ENCODE measurements around the gene NIPAL4. TPM values are rescaled to one million over a fixed set of nuclear protein-coding genes. Genes with fewer than 3 reads are reported as not detected.

NIPAL4 gene
- polyA plus RNA-seq, 2 of the 4 experiments (the other 2 are of a cell fraction), result 8.6 to 8.9 TPM

DNA sequence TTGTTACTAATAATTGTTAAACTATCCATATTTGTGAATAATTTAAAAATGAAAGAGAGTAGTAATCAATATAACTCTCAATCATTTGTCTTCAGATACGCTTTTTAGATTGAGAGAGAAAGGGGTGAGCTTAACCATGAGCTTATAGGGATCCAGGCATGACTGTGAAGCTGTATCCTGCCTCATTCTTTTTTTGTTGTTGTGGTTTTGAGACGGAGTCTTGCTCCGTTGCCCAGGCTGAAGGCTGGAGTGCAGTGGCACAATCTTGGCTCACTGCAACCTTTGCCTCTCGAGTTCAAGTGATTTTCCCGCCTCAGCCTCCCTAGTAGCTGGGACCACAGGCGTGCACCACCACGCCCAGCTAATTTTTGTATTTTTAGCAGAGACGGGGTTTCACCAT lies 44.0 kb downstream of the NIPAL4 start:
- H3K9me3 ChIP-seq, result no peaks in the 10 kb centered on the region
- no peak overlapping the region for H3K4me2 ChIP-seq
- ChIA-PET POLR2A (no interaction called here), CTCF (interaction anchor here (0.6 to 1.9 kb wide), 5 partner anchors 27 to 325 kb away, joined by 3 to 11 read pairs (median 3); partner anchors contain the start of gene LSM11)
- no peaks in the 10 kb centered on the region for H3K4me1 ChIP-seq
- FAIRE-seq (no peak), ATAC-seq (no peak), DNase-seq (ENCODE audit: low read depth in 1 of 2, low spot score in 1 of 2) (no peak)
- H3K27ac ChIP-seq, result no peak overlapping the region
- H3K4me3 ChIP-seq, result no peak overlapping the region
- TF ChIP-seq ZSCAN20 (CRISPR knock-in tag; IDR thresholded peaks at IDR 0.05) (no peak), MAZ (IDR thresholded peaks at IDR 0.05; ENCODE audit: borderline replicate concordance, low read depth, low read length) (no peak), FOXS1 (CRISPR knock-in tag; IDR thresholded peaks at IDR 0.05) (no peak), CHD4 (IDR thresholded peaks at IDR 0.05; ENCODE audit: borderline replicate concordance) (no peak), ZC3H11A (IDR thresholded peaks at IDR 0.05) (no peak), SREBF2 (IDR thresholded peaks at IDR 0.05) (no peak), RAD21 (conservative IDR thresholded peaks at IDR 0.05 in 1 of 2, IDR thresholded peaks at IDR 0.05 in 1 of 2) (no peak), GATA3 (IDR thresholded peaks at IDR 0.05; ENCODE audit: borderline replicate concordance) (no peak), JUN (IDR thresholded peaks at IDR 0.05) (no peak), RFX5 (IDR thresholded peaks at IDR 0.05) (no peak)
- WGBS (ENCODE audit: missing lambda C conversion rate), result 88% methylated on average over 8 of the region's 8 CpGs

DNA sequence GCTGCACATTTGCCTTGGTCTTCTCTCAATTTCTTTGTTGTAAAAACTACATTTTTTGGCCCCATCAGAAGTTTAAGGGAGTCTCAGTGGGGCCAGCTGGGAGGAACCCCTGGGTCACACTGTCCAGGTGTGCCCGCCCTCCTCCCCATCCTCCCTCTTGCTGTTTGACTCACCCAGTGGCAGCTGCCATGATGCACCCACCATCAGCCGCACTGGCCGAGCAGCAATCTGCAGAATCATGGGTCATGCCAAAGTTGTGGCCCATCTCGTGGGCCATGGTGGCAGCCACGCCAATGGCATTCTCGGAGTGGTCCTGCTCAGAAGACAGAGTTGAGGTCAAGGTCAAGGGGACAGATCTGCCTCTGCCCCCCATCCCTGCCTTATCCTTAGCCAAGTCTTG lies 45.5 kb downstream of the NIPAL4 start:
- Histone ChIP-seq H3K4me3 (no peak overlapping the region), H3K9me3 (no peaks in the 10 kb centered on the region), H3K27ac (no peak overlapping the region), H3K4me2 (no peak overlapping the region), H3K4me1 (no peaks in the 10 kb centered on the region)
- no peak for DNase-seq (ENCODE audit: low read depth in 1 of 2, low spot score in 1 of 2)
- ATAC-seq, result no peak
- POLR2A ChIA-PET, result no interaction called here
- 91% methylated on average over 5 of the region's 6 CpGs for WGBS (ENCODE audit: missing lambda C conversion rate)
- FAIRE-seq, result no peak
- no peak for TF ChIP-seq JUN (IDR thresholded peaks at IDR 0.05)
- no peak for TF ChIP-seq HOXB5 (CRISPR knock-in tag; IDR thresholded peaks at IDR 0.05)
- TF ChIP-seq EHF (CRISPR knock-in tag; IDR thresholded peaks at IDR 0.05), result no peak
- no peak for TF ChIP-seq CBX8 (IDR thresholded peaks at IDR 0.05)
- no peak for TF ChIP-seq RFX5 (IDR thresholded peaks at IDR 0.05)
- no peak for TF ChIP-seq POLR2A (IDR thresholded peaks at IDR 0.05; ENCODE audit: low read length)
- no peak for TF ChIP-seq ESRRA (IDR thresholded peaks at IDR 0.05; ENCODE audit: borderline replicate concordance, low read length)
- TF ChIP-seq EHMT2 (IDR thresholded peaks at IDR 0.05; ENCODE audit: low read depth), result no peak
- CTCF ChIA-PET, result interaction anchor here (0.6 to 1.3 kb wide), 2 partner anchors 164 to 238 kb away, joined by 3 read pairs; no protein-coding TSS in a partner anchor

DNA sequence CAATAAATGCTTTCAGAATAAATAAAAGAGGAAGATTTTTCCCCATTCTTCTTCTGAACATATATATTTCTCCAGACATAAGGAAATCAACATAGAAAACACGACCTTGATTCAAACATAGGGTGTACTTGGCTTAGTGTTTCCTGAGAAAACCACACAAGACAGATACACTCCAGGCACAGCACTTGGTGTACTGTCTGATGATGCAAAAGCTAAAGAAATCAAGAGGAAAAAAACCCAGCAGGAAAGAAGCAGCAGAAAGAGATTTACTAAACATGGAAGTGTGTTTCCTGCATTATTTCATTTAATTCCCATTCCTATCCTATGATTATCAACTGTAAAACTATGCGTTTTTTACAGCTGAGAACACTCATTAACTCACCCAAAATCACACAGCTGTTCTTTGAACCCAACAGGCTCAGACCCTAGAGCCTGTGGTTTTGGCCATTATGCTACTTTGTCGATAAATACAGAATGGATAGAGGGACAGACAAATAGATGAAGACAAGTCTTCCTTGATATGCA lies 46.1 kb downstream of the NIPAL4 start:
- CTCF ChIA-PET, result interaction anchor here (0.9 to 1.3 kb wide), 2 partner anchors 178 to 237 kb away, joined by 3 to 4 read pairs; no protein-coding TSS in a partner anchor
- TF ChIP-seq MAFK (IDR thresholded peaks at IDR 0.05; ENCODE audit: partially characterized antibody) (no peak), TFCP2L1 (CRISPR knock-in tag; IDR thresholded peaks at IDR 0.05) (no peak), CBX8 (IDR thresholded peaks at IDR 0.05) (no peak), RCOR1 (IDR thresholded peaks at IDR 0.05; ENCODE audit: low read depth, low read length) (no peak), HEYL (CRISPR knock-in tag; IDR thresholded peaks at IDR 0.05) (no peak), SREBF2 (IDR thresholded peaks at IDR 0.05) (no peak), HOXB5 (CRISPR knock-in tag; IDR thresholded peaks at IDR 0.05) (no peak), KDM1A (IDR thresholded peaks at IDR 0.05; ENCODE audit: low read depth) (no peak), ZSCAN20 (CRISPR knock-in tag; IDR thresholded peaks at IDR 0.05) (no peak), FOSL2 (IDR thresholded peaks at IDR 0.05) (no peak), FOSL2 (CRISPR knock-in tag; IDR thresholded peaks at IDR 0.05) (no peak), CBX2 (IDR thresholded peaks at IDR 0.05; ENCODE audit: borderline replicate concordance, low read depth) (no peak), MYC (IDR thresholded peaks at IDR 0.05; ENCODE audit: borderline replicate concordance, low read length) (no peak), ZNF302 (CRISPR knock-in tag; IDR thresholded peaks at IDR 0.05) (no peak)
- TF ChIP-seq, protein P1, sequence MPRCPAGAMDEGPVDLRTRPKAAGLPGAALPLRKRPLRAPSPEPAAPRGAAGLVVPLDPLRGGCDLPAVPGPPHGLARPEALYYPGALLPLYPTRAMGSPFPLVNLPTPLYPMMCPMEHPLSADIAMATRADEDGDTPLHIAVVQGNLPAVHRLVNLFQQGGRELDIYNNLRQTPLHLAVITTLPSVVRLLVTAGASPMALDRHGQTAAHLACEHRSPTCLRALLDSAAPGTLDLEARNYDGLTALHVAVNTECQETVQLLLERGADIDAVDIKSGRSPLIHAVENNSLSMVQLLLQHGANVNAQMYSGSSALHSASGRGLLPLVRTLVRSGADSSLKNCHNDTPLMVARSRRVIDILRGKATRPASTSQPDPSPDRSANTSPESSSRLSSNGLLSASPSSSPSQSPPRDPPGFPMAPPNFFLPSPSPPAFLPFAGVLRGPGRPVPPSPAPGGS (IDR thresholded peaks at IDR 0.05), result no peak
- TF ChIP-seq, protein P2, sequence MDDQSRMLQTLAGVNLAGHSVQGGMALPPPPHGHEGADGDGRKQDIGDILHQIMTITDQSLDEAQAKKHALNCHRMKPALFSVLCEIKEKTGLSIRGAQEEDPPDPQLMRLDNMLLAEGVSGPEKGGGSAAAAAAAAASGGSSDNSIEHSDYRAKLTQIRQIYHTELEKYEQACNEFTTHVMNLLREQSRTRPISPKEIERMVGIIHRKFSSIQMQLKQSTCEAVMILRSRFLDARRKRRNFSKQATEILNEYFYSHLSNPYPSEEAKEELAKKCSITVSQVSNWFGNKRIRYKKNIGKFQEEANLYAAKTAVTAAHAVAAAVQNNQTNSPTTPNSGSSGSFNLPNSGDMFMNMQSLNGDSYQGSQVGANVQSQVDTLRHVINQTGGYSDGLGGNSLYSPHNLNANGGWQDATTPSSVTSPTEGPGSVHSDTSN (IDR thresholded peaks at IDR 0.05), result no peak
- POLR2A ChIA-PET, result no interaction called here
- Histone ChIP-seq H3K27ac (no peak overlapping the region), H3K4me2 (no peak overlapping the region), H3K4me1 (peaks cover 4% of the 10 kb centered on the region), H3K4me3 (no peak overlapping the region), H3K9me3 (no peaks in the 10 kb centered on the region)
- ATAC-seq (no peak), DNase-seq (ENCODE audit: low read depth in 1 of 2, low spot score in 1 of 2) (no peak), FAIRE-seq (no peak)
- WGBS (ENCODE audit: missing lambda C conversion rate), result 57% methylated on average over 3 of the region's 3 CpGs

All from A549 (cell line).